ENCODE measurements around the gene ATP8B4. TPM values are rescaled to one million over a fixed set of nuclear protein-coding genes. Genes with fewer than 3 reads are reported as not detected.

ATP8B4 gene
- total RNA-seq, 1 donor from 2014 or later, result 45.8 TPM

GRCh38 chr15:50075319-50075718 lies 43.7 kb downstream of the ATP8B4 start:
- Mint-ChIP-seq H3K27ac (ENCODE audit: unreplicated experiment) (no peak overlapping the region), H3K36me3 (ENCODE audit: low read depth, unreplicated experiment) (peaks cover 17% of the 10 kb centered on the region), H3K9me3 (ENCODE audit: unreplicated experiment) (no peaks in the 10 kb centered on the region), H3K4me3 (ENCODE audit: unreplicated experiment) (no peak overlapping the region), H3K4me1 (ENCODE audit: unreplicated experiment) (no peaks in the 10 kb centered on the region), H3K27me3 (ENCODE audit: unreplicated experiment) (no peaks in the 10 kb centered on the region)
- no peak for DNase-seq (ENCODE audit: low spot score)
- TF ChIP-seq CTCF (IDR thresholded peaks at IDR 0.05; ENCODE audit: unreplicated experiment), result no peak

GRCh38 chr15:50071551-50072258 lies 47.3 kb downstream of the ATP8B4 start:
- Mint-ChIP-seq H3K9me3 (ENCODE audit: unreplicated experiment) (no peaks in the 10 kb centered on the region), H3K4me3 (ENCODE audit: unreplicated experiment) (no peak overlapping the region), H3K36me3 (ENCODE audit: low read depth, unreplicated experiment) (peaks cover 17% of the 10 kb centered on the region), H3K27me3 (ENCODE audit: unreplicated experiment) (peaks cover 4% of the 10 kb centered on the region), H3K4me1 (ENCODE audit: unreplicated experiment) (peaks cover 13% of the 10 kb centered on the region), H3K27ac (ENCODE audit: unreplicated experiment) (no peak overlapping the region)
- DNase-seq (ENCODE audit: low spot score), result no peak
- no peak for TF ChIP-seq CTCF (IDR thresholded peaks at IDR 0.05; ENCODE audit: unreplicated experiment)

GRCh38 chr15:50068016-50068415 lies 51.0 kb downstream of the ATP8B4 start:
- peaks cover 16% of the 10 kb centered on the region for H3K4me1 Mint-ChIP-seq (ENCODE audit: unreplicated experiment)
- TF ChIP-seq CTCF (IDR thresholded peaks at IDR 0.05; ENCODE audit: unreplicated experiment), result no peak
- H3K9me3 Mint-ChIP-seq (ENCODE audit: unreplicated experiment), result no peaks in the 10 kb centered on the region
- H3K4me3 Mint-ChIP-seq (ENCODE audit: unreplicated experiment), result no peak overlapping the region
- peaks cover 11% of the 10 kb centered on the region for H3K36me3 Mint-ChIP-seq (ENCODE audit: low read depth, unreplicated experiment)
- peaks cover 5% of the 10 kb centered on the region for H3K27me3 Mint-ChIP-seq (ENCODE audit: unreplicated experiment)
- H3K27ac Mint-ChIP-seq (ENCODE audit: unreplicated experiment), result no peak overlapping the region
- no peak for DNase-seq (ENCODE audit: low spot score)

GRCh38 chr15:50067254-50067653 lies 51.8 kb downstream of the ATP8B4 start:
- Mint-ChIP-seq H3K27me3 (ENCODE audit: unreplicated experiment) (peaks cover 5% of the 10 kb centered on the region), H3K9me3 (ENCODE audit: unreplicated experiment) (no peaks in the 10 kb centered on the region), H3K4me1 (ENCODE audit: unreplicated experiment) (peaks cover 16% of the 10 kb centered on the region), H3K4me3 (ENCODE audit: unreplicated experiment) (no peak overlapping the region), H3K36me3 (ENCODE audit: low read depth, unreplicated experiment) (peaks cover 8% of the 10 kb centered on the region), H3K27ac (ENCODE audit: unreplicated experiment) (peak overlapping the region; percentile 85)
- TF ChIP-seq CTCF (IDR thresholded peaks at IDR 0.05; ENCODE audit: unreplicated experiment), result no peak
- no peak for DNase-seq (ENCODE audit: low spot score)

- Mint-ChIP-seq H3K4me3 (ENCODE audit: unreplicated experiment) (peak overlapping the region; percentile 5), H3K27ac (ENCODE audit: unreplicated experiment) (peak overlapping the region; percentile 85), H3K4me1 (ENCODE audit: unreplicated experiment) (peaks cover 16% of the 10 kb centered on the region), H3K36me3 (ENCODE audit: low read depth, unreplicated experiment) (peaks cover 4% of the 10 kb centered on the region), H3K27me3 (ENCODE audit: unreplicated experiment) (peaks cover 5% of the 10 kb centered on the region), H3K9me3 (ENCODE audit: unreplicated experiment) (no peaks in the 10 kb centered on the region)
- no peak for TF ChIP-seq CTCF (IDR thresholded peaks at IDR 0.05; ENCODE audit: unreplicated experiment)
- DNase-seq (ENCODE audit: low spot score), result no peak
These were observed 52.4 kb downstream of the ATP8B4 start for GRCh38 chr15:50066666-50067065.
